ENCODE results near the gene TENT5A.
"Not testable (repeated sequence)": the region's sequence is repeated elsewhere in the genome, so short reads cannot be mapped to it uniquely, and the experiment has no call there.

Gene TENT5A

DNA sequence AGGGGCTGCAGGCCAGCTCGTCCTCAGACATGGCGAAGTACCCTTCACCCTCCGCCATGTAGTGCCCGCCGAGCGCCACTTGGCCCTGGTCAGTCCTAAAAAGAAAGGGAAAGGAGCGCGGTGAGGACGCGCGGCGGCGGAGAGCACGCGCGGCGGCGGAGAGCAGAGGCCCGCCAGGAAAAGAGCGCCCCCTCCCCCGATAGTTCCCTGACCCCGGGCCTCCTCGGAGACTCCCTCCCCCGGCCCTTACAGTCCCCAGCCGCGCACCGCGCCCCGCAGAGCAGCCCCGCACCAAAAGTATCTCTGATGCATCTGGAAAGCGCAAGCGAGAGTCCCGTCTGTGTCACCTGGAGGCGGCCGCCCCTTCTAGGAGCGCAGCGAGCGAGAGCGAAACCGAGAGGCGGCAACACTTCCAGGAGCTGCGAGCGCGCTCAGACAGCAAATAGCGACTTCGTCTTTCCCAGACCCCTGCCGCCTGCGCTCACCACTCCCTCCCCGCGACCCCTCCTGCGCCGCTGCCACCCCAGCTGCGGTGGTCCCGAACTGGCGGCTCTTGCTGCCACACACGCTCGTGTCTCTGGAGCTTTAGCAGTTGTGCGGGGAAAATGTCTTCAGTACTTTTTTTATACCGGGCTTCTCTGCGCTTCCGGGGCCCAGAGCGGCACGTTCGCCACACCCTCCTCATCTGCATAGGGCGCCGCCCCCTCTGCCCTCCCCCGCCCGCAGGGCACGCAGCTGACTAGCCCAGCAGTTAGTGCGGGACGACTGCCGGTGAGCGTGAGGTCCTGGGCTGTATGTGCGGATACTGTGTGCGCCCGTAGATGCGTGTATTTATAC, at the start of gene TENT5A:
Gene TENT5A (minus strand): TSS at position 598 of the 837 bp plus-strand sequence. CDS start 540 bp downstream, at position 58.
- peak; percentile 97 for DNase-seq

DNA sequence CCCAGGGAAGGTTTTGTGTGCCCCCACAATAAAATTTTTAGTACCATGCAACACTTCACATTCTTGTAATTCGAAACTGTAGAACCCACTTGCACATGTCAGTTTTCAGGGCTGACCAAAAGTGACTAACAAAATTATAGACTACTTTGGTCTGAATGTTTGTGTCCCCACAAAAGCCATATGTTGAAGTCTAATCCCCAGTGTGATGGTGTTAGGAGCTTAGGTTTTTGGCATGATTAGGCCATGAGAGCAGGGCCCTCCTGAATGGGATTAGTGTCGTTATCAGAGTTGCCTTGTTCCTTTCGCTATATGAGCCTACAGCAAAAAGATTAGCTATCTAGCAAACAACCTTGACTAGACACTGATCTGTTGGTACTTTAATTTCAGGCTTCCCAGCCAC, 49.0 kb upstream of the TENT5A start:
- DNase-seq: peak; percentile 40

- DNase-seq: no peak
Observed at GRCh38 chr6:81800666-81801065, 48.2 kb upstream of the TENT5A start.

GRCh38 chr6:81799323-81799722, 46.8 kb upstream of the TENT5A start:
- DNase-seq: no peak

DNA sequence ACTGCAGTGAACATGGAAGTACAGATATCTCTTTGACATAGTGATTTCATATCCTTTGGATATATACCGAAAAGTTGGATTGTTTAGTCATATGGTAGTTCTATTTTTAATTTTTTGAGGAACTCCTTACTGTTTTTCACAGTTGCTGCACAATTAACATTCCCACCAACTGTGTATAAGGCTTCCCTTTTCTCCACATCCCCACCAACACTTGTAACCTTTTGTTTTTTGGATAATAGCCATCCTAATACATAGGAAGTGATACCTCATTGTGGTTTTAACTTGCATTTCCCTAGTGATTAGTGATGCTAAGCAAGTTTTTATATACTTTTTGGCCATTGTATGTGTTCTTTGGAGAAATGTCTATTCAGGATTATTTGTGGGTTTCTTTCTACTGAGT, 45.1 kb upstream of the TENT5A start:
- no peak for DNase-seq

GRCh38 chr6:81795890-81796289, 43.4 kb upstream of the TENT5A start:
- no peak for DNase-seq

DNA sequence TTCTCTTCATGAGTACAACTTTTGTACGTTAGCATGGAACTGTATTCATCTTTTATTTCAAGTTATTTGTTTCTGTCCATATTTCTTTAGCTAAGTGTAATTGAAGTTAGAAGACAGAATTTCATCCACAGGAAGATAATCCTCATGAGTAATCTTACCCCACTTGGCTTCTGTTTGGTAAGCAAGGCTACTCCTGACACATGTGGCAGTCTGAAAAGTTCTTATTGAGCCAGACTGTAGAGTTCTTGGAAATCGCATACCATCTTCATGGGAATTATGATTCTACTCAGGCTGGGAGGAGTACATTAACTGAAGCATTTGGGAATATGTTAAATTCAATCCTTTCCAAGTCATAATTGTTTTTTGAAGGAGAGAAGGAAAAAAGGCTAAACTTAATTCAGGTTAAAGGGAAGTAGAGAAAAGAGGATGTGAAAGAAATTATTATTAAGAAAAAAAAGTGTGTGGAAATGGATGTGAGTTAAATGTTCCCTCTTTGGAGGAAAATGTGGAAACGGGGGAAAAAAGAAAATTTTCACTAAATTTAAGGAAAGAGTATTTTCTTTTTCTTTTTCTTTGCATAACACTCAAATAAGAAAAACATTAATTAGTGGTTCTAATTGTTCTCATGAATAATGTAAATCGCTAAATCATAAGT, 41.5 kb upstream of the TENT5A start:
- DNase-seq: no peak

DNA sequence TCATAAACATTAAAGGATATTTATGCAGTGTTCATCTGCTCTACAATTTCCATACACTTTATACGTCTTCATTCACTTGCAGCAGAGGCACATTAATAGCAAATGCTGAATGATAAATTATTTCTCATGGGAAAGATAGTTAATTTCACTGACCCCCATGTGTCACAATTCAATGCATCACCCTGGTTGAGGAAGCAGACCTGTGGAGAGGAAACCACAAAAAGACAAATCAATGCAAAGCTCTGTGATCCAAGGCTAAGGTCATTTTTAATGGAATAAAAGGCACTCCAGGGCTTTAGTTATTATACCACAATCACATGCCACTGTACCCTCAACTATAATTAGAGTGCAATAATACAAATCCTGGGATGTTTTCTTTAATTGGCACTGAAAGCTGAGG, 40.3 kb upstream of the TENT5A start:
- no peak for DNase-seq

- DNase-seq: no peak
Observed at GRCh38 chr6:81791756-81792155, 39.3 kb upstream of the TENT5A start.

- DNase-seq: no peak
Observed at GRCh38 chr6:81790034-81790433, 37.6 kb upstream of the TENT5A start.

- no peak for DNase-seq
Observed at GRCh38 chr6:81789291-81789690, 36.8 kb upstream of the TENT5A start.

DNA sequence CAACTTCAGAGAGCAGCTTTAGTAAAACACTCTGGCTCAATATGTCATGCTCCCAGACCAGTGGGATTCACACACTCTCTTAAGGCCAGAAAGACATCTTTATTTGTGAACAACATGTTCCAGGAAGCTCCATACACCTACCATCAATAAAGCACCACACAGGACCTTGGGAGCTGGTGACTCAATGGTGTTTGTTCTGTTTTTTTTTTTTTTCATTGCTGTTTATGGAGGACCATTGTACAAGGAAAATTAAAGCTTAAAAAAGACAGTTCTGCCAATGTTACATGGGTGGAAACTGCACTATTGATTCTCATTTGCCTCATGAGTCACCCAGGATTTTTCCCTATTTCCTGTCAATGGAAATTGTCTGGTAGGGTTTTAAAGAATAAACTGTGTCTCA, 36.3 kb upstream of the TENT5A start:
- no peak for DNase-seq

GRCh38 chr6:81787313-81788068, 35.0 kb upstream of the TENT5A start:
- DNase-seq: no peak

DNA sequence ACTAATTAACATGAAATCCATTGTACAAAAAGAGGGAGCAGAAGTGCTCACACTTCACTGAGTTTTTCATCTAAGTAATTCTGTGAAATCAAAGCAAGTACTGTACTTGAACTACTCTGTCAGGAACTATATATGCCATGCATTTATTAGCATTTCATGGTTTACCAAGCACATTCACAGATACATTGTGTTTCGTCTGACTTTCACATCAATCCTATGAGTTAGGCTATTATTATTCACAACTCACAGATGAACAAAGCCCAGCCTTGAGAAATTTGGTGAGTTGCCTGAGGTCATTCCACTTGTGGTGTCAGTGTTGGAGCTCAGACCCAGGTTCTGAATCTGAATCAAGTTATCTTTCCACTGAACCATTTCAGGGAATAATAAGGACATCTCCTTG, 33.7 kb upstream of the TENT5A start:
- DNase-seq: no peak

DNA sequence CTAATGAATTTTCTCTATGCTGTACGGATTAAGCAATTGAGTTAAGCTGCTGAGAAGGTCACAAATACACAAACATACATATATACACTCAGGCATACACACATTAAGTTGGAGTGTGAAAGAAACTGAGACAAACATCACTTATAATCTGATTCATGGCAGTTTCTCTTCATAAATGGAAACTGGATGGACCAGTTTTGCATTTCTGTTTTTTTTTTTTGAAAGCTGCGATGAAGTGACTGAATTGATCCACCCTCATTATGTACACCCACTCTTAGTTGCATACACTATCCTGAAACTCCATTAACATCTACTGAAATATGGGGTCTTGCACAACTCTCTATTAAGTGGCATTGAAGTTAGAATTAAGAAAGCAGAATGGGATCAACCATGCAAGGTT, 32.9 kb upstream of the TENT5A start:
- no peak for DNase-seq

GRCh38 chr6:81783893-81784292, 31.4 kb upstream of the TENT5A start:
- no peak for DNase-seq

GRCh38 chr6:81781624-81782023, 29.1 kb upstream of the TENT5A start:
- DNase-seq: no peak

GRCh38 chr6:81777586-81778268, 25.2 kb upstream of the TENT5A start:
- no peak for DNase-seq

DNA sequence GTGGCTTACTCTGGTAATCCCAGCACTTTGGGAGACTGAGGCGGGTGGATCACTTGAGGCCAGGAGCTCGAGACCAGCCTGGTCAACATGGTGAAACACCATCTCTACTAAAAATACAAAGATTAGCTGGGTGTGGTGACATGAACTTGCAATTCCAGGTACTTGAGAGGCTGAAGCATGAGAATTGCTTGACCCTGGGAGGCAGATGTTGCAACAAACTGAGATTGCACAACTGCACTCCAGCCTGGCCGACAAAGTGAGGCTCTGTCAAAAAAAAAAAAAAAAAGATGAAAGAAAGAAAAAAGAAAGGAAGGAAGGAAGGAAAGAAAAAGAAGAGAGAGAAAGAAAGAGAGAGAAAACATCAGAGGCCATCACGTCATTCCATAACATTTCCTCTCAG, 23.7 kb upstream of the TENT5A start:
- DNase-seq: not testable (repeated sequence)

GRCh38 chr6:81774542-81774941, 22.1 kb upstream of the TENT5A start:
- no peak for DNase-seq

GRCh38 chr6:81773887-81774286, 21.4 kb upstream of the TENT5A start:
- DNase-seq: no peak

DNA sequence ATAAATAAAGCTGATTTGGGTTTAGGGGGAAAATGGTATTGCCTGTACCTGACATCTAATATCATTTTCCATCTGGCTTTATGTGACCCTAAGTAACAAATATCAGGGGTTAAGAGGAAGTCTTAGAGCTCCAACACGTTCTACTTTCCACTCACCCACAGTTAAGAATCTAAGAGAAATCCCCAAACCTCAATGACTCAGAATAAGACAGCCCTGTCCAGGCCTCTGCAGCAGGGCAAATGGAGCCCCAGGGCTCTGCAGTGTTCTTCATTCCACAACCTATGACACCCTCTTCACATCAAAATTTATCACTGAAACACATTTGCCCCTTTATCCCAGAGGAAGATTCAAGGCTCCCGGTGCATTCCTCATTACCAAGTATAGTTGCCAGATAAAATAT, 20.3 kb upstream of the TENT5A start:
- peak; percentile 83 for DNase-seq

DNA sequence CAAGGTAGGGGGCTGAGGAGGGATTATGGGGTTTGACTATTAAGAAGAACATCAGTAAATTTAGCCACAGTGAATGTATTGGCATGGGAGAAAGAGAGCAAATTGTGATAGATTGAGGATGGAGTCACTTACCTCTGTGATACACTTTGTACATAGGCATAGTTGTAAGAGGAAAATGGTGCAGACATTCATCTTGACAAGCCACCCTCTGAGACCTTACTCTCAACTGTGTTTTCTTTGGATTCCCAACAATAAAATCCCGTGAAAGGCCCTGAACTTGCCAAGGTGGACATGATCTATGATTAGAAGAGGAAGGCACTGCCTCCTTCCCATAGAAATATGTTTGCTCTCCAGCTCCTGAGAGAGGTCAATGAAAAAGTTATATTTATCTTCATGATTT, 18.6 kb upstream of the TENT5A start:
- no peak for DNase-seq
